Measurements from ENCODE around the gene RIPK4. TPM values are rescaled to one million over a fixed set of nuclear protein-coding genes. Genes with fewer than 3 reads are reported as not detected.

RIPK4 gene
- total RNA-seq, 1 donor from 2014 or later = 6.4 TPM

DNA sequence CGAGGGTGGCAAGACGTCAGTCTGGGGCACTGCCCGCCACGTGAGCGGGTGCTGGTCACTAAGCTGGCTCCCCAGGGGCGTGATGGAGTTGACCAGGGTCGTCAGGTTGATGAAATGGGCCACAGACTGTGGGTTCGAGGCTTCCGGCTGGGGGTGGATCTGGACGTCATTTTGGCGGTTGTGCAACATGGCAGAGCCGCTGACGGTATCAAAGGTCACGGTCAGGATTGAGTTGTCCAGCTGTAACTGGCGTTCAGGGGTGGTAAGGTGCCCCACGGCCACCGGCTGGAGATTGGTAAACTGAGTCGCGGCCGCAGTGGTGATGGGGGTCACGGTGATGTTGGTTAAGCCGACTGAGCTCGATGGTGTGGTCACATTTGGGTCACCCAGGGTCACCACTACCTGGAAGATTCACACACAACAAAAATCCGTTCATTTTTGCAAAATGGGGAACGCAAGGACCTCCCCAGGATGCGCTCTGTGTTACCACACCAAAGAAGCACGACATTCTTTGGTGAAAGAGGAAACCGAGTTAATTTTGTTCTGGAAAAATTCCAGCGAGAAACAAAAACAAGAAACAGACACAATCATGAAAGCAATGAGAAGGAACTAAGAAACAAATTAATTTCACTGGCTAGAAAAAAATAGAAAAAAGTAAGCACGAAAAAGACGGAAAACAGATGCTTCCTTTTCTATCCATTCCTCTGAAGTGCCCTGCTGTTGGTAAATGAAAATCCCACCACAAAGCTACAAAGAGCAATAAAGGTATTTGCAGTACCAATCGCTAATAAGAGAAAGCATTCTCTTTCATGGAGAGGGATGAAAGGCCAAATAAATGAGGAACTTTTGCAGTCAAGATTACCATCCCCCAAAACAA lies 34.7 kb upstream of the RIPK4 start:
- peaks cover 10 to 20% of the 10 kb centered on the region in 2 donors for H3K36me3 ChIP-seq

DNA sequence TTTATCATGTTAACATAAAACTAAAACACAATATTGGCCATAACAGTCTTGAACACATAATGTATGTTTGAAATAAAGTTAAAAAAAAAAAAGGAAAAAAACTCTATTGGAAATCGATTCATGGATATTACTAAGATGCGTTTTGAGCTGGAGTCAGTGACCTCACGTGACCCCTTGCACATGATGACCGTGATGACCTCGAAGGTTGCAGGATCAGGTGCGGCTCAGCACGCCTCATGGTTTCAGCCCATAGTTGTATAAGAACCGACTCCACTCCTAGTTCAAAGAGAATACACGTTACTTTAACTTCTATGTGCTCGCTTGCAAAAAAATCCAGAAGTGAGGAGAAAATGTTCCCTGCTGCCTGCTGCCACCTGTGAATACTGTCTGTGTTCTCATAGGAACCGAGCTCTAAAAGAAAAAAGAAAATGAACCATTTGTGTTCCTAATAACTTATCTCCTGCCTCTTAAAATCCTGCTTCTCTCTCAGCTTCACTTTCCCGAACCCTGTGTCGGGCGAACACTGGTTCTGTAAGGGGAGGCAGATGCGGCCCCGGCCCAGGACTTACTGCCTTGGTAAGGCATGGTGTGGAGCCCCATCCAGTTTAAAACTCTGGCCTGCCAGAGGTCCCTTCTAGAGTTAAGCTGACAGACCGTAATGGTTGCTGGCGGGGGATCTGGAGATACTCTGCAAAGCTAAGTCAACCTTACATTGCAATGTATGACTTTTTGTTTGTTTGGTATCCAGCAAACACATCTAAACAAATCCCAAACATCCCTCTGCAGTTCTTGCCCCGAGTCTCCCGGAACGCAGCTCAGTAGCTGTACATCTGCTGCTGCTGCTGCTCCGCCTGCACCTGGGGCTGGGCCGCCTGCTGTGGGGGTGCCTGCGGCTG lies 33.8 kb upstream of the RIPK4 start:
- H3K4me1 ChIP-seq = peaks cover 0 to 7% of the 10 kb centered on the region in 2 donors
- no peaks in the 10 kb centered on the region for H3K27me3 ChIP-seq
- peaks cover 10 to 20% of the 10 kb centered on the region in 2 donors for H3K36me3 ChIP-seq
- no peak overlapping the region for H3K27ac ChIP-seq
- DNase-seq (ENCODE audit: low spot score in 2 of 2) = no peak
- no peak overlapping the region for H3K4me3 ChIP-seq
- H3K9me3 ChIP-seq = no peaks in the 10 kb centered on the region
- TF ChIP-seq, protein P1, sequence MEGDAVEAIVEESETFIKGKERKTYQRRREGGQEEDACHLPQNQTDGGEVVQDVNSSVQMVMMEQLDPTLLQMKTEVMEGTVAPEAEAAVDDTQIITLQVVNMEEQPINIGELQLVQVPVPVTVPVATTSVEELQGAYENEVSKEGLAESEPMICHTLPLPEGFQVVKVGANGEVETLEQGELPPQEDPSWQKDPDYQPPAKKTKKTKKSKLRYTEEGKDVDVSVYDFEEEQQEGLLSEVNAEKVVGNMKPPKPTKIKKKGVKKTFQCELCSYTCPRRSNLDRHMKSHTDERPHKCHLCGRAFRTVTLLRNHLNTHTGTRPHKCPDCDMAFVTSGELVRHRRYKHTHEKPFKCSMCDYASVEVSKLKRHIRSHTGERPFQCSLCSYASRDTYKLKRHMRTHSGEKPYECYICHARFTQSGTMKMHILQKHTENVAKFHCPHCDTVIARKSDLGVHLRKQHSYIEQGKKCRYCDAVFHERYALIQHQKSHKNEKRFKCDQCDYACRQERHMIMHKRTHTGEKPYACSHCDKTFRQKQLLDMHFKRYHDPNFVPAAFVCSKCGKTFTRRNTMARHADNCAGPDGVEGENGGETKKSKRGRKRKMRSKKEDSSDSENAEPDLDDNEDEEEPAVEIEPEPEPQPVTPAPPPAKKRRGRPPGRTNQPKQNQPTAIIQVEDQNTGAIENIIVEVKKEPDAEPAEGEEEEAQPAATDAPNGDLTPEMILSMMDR (IDR thresholded peaks at IDR 0.05) = no peak
- intact Hi-C loops (cut with DNase I) = no loop called here

More for the DNA sequence above, 34.7 kb upstream of the RIPK4 start:
- no peak for DNase-seq (ENCODE audit: low spot score in 2 of 2)
- intact Hi-C loops (cut with DNase I) = no loop called here
- Histone ChIP-seq H3K4me1 (peaks cover 0 to 7% of the 10 kb centered on the region in 2 donors), H3K27ac (no peak overlapping the region), H3K27me3 (no peaks in the 10 kb centered on the region), H3K4me3 (no peak overlapping the region), H3K9me3 (no peaks in the 10 kb centered on the region)
- TF ChIP-seq, protein P1 (IDR thresholded peaks at IDR 0.05) = no peak

DNA sequence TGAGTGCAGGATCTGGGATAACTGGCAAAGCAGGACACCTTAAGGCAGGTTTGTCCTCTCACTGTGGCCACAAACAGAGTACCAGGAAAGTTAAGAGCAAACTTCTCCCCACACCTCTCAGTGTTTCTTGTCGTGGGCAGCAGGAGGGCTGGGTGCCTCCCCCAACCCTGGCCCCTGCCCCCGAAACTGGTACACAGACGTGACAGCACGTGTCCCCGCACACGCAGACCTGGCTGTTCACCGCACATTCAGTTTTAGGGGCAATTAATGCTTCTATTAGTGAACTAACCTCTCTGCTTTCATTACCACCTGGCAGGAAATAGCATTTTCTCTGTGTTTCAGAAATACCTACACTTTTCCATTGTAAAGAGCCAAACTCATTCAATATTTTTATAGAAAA lies 32.9 kb upstream of the RIPK4 start:
- DNase-seq (ENCODE audit: low spot score in 2 of 2) = no peak
- H3K4me1 ChIP-seq = peaks cover 0 to 7% of the 10 kb centered on the region in 2 donors
- no peaks in the 10 kb centered on the region for H3K27me3 ChIP-seq
- no peak overlapping the region for H3K4me3 ChIP-seq
- no peaks in the 10 kb centered on the region for H3K9me3 ChIP-seq
- H3K27ac ChIP-seq = no peak overlapping the region
- TF ChIP-seq, protein P1 (IDR thresholded peaks at IDR 0.05) = no peak
- intact Hi-C loops (cut with DNase I) = no loop called here
- H3K36me3 ChIP-seq = peaks cover 10 to 20% of the 10 kb centered on the region in 2 donors

DNA sequence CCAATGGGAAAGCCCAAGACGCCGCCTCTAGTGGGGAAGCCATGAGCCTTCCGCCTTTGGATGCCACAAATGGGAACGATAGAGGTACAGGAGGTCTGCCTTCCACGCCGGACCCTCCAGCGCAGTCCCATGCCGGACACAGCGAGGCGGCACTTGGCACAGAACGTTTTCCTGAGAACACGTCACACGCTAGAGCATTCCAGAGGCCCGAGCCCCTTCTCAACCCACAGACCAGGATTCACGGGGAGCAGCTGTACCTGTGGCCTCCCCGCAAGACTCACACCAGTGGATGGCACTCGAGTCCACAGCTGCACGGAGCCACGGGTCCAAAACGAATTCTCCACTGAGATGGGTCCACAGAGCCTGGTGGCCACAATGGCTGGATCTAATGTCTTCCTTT lies 31.5 kb upstream of the RIPK4 start:
- Histone ChIP-seq H3K27ac (no peak overlapping the region), H3K36me3 (peaks cover 10 to 20% of the 10 kb centered on the region in 2 donors), H3K27me3 (no peaks in the 10 kb centered on the region), H3K4me1 (peaks cover 0 to 5% of the 10 kb centered on the region in 2 donors), H3K9me3 (no peaks in the 10 kb centered on the region), H3K4me3 (no peak overlapping the region)
- no peak for DNase-seq (ENCODE audit: low spot score in 2 of 2)
- TF ChIP-seq, protein P1 (IDR thresholded peaks at IDR 0.05) = no peak
- intact Hi-C loops (cut with DNase I) = no loop called here

DNA sequence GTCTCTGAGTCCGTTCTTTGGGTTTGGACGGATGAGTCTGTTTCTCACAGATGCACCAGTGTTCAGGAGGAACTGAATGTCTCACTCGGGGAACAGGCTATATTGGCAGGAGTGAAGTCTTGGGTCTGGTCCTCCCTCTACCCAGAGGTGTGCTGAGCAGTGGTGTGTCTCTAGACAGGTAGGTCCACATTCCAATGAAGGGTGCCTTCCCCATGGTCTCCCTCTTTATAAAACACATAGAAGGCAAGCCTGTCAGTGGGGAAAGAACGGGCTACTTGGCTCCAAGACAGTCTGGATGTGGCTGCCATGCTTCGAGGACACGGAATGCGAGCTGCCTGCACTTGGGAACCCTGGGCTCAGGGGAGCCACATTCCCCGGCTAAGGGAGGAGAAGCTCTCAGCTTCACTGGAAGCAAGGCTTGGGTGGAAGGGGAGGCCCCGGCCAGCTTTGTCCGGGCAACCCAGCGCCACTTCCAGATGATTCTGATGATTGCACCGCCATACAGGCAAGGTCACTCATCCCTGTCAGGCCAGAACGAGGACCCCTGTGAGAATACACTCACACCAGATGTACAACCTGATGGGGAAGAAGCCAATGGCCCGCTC lies 29.7 kb upstream of the RIPK4 start:
- Histone ChIP-seq H3K27me3 (no peaks in the 10 kb centered on the region), H3K36me3 (peaks cover 10 to 20% of the 10 kb centered on the region in 2 donors), H3K9me3 (peaks cover 6 to 11% of the 10 kb centered on the region in 2 donors), H3K4me3 (no peak overlapping the region), H3K4me1 (no peaks in the 10 kb centered on the region), H3K27ac (no peak overlapping the region)
- no peak for DNase-seq (ENCODE audit: low spot score in 2 of 2)
- intact Hi-C loops (cut with DNase I) = no loop called here
- TF ChIP-seq, protein P1 (IDR thresholded peaks at IDR 0.05) = no peak

Measured in ascending aorta (tissue), 2 donors.